ENCODE data around the gene DNER.
"Not testable (repeated sequence)": the region's sequence is repeated elsewhere in the genome, so short reads cannot be mapped to it uniquely, and the experiment has no call there.

Gene DNER

DNA sequence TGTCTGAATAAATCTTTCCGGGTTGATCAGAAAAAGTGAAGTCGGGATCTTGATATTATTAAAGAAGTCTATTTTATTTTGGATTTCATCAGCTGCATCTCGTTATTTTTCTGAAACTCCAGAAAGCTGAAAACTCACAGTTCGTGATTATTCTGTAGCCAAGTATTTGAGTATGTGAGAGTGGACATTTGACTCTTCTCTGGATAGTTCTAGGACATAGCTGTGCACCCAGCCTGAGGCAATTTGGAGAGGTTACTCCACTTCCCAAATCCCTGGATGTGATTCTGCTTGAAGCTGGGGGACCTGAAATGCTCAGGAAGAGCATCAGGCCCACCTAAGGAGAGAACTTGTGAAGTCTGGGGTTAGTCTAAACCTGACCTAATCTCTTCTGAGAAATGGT, 325.6 kb downstream of the DNER start:
- DNase-seq (ENCODE audit: low read depth), result no peak
- H3K4me3 ChIP-seq (ENCODE audit: low read depth, low read length), result no peak overlapping the region

GRCh38 chr2:229387866-229388265, 326.5 kb downstream of the DNER start:
- H3K4me3 ChIP-seq (ENCODE audit: low read depth, low read length), result no peak overlapping the region
- no peak for DNase-seq (ENCODE audit: low read depth)

DNA sequence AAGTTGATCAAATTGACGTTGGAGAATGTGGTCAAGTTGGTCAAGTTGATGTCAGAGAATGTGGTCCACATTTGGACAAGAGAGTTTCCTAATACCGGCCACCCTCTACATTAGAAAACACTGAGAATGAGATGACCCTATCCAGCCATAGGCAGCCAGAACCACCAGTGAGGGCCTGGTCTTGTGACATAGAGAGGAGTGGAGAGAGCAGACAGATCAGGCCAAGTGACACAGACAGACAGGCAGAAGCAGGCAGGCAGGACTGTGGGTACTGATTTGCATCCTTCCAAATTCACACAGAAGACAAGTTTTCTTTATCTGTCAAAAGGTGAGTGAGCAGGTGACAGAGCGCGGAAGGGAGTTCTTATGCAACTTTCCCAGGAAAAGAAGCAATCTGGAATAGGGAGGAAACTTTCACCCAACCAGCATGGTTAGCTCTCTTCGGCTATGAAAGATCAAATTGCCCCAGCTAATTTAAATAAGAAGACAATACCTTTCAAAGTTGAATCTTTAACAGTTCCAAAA, 334.2 kb downstream of the DNER start:
- DNase-seq (ENCODE audit: low read depth), result no peak
- no peak overlapping the region for H3K4me3 ChIP-seq (ENCODE audit: low read depth, low read length)

- no peak for DNase-seq (ENCODE audit: low read depth)
- no peak overlapping the region for H3K4me3 ChIP-seq (ENCODE audit: low read depth, low read length)
These were observed 336.0 kb downstream of the DNER start for GRCh38 chr2:229378386-229378785.

GRCh38 chr2:229376866-229377265, 337.5 kb downstream of the DNER start:
- H3K4me3 ChIP-seq (ENCODE audit: low read depth, low read length), result no peak overlapping the region
- no peak for DNase-seq (ENCODE audit: low read depth)

- no peak overlapping the region for H3K4me3 ChIP-seq (ENCODE audit: low read depth, low read length)
- DNase-seq (ENCODE audit: low read depth), result no peak
These were observed 339.1 kb downstream of the DNER start for GRCh38 chr2:229375251-229375650.

DNA sequence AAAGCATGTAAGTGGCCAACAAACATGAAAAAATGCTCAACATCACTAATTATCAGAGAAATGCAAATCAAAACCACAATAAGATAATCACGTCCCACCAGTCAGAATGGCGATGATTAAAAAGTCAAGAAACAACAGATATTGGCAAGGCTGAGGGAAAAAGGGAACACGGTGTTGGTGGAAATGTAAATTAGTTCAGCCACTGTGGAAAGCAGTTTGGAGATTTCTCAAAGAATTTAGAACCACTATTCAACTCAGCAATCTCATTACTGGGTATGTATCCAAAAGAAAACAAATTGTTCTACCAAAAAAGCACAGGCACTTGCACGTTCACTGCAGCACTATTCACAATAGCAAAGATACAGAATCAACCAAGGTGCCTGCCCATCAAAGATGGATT, 341.0 kb downstream of the DNER start:
- DNase-seq (ENCODE audit: low read depth); H3K4me3 ChIP-seq (ENCODE audit: low read depth, low read length): not testable (repeated sequence)

DNA sequence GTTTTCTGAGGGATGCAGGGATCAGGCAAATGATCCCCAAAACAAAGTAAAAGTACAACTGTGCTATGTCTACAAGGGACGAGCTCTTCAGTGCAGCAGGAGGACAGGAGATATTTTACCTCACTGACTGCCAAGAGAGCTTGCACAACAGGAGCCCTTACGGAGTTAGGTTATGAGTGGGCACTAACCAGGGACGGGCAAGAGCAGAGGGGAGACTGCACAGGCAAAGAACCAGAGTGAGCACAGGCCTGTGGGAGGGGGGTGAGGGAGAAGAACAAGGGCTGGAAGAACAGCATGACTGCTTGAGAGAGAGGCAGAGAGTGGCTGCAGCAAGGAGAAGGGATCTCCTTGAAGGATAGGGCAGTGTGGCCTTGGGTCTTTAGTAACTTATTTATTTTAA, 342.1 kb downstream of the DNER start:
- no peak for DNase-seq (ENCODE audit: low read depth)
- H3K4me3 ChIP-seq (ENCODE audit: low read depth, low read length), result no peak overlapping the region

DNA sequence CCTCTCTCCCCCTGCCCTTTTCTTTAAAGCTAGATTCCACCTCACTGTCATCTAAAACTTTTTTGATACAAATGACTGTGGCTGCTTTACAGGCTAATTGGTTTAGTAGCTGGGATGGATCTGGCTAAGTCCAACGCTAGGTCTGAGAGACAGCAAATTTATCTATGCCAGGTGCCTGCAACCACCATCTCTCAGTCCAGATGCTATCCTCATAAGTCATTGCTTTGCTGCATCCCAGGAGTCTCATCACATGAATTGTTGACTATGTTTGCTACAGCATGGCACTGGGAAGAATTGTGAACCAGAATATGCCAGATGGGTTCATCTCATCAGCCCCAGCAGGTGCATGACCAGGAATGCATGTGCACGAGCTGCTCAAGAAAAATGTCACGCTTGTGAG, 343.3 kb downstream of the DNER start:
- no peak for DNase-seq (ENCODE audit: low read depth)
- H3K4me3 ChIP-seq (ENCODE audit: low read depth, low read length), result no peak overlapping the region

DNA sequence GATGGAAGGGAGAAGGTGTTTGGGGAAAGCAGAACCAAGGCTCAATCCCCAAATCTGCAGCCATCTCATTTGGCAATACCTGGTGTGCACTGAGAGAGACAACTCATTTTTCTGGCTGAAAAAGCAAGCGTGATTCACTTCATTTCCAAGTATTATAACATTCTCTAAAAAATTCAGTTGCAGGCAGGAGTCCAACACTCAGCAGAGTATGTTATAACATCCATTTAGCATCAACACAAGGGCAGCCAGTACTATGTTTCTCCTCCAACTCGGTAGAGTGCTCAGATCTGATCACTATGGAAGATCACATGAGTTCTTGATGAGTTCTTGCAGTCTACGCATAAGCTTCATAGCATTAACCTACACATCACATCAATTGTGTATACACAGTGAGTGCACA, 343.8 kb downstream of the DNER start:
- H3K4me3 ChIP-seq (ENCODE audit: low read depth, low read length), result no peak overlapping the region
- no peak for DNase-seq (ENCODE audit: low read depth)

GRCh38 chr2:229363185-229363814, 351.1 kb downstream of the DNER start:
- no peak for DNase-seq (ENCODE audit: low read depth)
- H3K4me3 ChIP-seq (ENCODE audit: low read depth, low read length), result no peak overlapping the region

DNA sequence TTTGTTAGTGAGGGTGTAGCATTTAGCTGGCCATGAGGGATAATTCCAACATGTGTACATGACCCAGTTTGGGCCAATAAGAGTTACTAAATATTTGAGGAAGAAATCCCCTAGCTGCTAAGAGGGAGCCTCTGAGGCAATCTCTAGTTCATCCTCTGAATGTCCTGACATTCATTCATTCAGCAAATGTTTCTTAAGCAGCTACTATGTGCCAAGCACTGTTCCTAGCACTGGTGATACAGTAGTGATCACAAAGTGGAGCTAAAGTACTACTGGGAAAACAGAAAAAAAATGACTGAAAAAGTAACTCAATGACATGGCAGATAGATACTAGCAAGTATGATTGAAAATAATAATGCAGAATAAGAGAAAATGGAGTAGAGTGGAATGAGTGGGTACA, 363.5 kb downstream of the DNER start:
- no peak overlapping the region for H3K4me3 ChIP-seq (ENCODE audit: low read depth, low read length)
- no peak for DNase-seq (ENCODE audit: low read depth)

DNA sequence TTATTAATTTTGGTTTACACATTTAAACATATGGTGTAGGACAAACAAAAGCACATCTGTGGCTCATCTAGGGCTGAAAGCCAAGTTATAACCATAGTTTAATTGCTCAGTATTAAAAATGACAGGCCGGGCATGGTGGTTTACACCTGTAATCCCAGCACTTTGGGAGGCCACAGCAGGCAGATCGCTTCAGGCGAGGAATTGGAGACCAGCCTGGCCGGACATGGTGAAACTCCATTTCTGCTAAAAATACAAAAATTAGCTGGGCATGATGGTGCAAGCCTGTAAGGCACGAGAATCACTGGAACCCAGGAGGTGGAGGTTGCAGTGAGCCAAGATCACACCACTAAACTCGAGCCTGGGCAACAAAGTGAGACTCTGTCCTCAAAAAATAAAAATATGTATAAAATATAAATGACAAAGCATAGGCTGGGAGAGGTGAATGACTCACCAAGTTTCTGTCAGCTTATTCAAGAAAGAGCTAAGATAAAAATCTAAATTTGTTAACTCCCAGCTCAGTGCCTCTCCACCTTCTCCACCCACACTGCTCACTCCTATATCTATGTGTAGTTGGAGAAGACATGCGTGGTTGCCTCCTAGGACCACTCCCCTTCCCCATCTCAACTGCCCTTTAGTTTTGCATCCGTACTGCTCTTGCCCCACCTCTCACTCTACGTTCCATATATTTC, 364.1 kb downstream of the DNER start:
- DNase-seq (ENCODE audit: low read depth), result no peak

GRCh38 chr2:229348128-229348527, 366.2 kb downstream of the DNER start:
- no peak overlapping the region for H3K4me3 ChIP-seq (ENCODE audit: low read depth, low read length)
- peak; percentile 38 for DNase-seq (ENCODE audit: low read depth)

More for the DNA sequence above, 364.1 kb downstream of the DNER start:
- H3K4me3 ChIP-seq (ENCODE audit: low read depth, low read length), result no peak overlapping the region

DNA sequence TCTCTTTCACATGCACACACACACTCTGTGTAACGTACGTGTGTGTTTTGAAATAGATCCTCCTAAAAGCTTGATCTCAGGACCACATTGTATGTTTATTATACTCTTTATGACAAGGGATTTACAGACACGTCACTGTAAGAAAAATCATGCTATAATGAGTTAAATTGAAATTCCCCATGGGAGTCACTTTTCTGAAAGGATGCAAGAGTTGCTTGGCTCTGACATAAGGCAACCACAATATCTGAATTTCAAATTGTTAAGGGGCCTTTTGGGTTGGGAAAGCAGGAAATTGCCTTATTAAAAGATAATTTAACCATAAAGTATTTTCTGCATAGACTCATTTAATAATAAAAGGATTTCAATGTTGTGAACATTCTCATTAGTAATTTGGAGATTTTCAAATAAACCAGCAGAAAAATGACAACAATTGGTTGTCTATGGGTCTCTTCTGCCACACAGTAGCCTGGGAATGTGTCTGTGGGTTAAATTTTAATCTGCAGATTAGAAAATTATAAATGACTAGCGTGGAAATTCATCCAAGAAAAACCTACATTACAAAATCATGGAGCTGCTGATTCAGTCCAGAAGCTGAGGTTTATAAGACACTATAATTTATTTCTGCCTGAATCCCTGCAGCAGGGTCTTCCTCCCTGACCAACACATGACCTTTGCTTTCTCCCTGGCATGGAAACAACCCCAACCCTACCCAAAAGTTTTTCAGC, 367.4 kb downstream of the DNER start:
- H3K4me3 ChIP-seq (ENCODE audit: low read depth, low read length), result no peak overlapping the region
- DNase-seq (ENCODE audit: low read depth), result no peak

- no peak for DNase-seq (ENCODE audit: low read depth)
- no peak overlapping the region for H3K4me3 ChIP-seq (ENCODE audit: low read depth, low read length)
These were observed 369.4 kb downstream of the DNER start for GRCh38 chr2:229344955-229345354.

- DNase-seq (ENCODE audit: low read depth), result peak; percentile 54
- no peak overlapping the region for H3K4me3 ChIP-seq (ENCODE audit: low read depth, low read length)
These were observed 370.2 kb downstream of the DNER start for GRCh38 chr2:229344151-229344551.

- no peak overlapping the region for H3K4me3 ChIP-seq (ENCODE audit: low read depth, low read length)
- DNase-seq (ENCODE audit: low read depth), result no peak
These were observed 370.7 kb downstream of the DNER start for GRCh38 chr2:229343661-229344060.

- no peak overlapping the region for H3K4me3 ChIP-seq (ENCODE audit: low read depth, low read length)
- DNase-seq (ENCODE audit: low read depth), result no peak
These were observed 372.0 kb downstream of the DNER start for GRCh38 chr2:229342376-229342775.

DNA sequence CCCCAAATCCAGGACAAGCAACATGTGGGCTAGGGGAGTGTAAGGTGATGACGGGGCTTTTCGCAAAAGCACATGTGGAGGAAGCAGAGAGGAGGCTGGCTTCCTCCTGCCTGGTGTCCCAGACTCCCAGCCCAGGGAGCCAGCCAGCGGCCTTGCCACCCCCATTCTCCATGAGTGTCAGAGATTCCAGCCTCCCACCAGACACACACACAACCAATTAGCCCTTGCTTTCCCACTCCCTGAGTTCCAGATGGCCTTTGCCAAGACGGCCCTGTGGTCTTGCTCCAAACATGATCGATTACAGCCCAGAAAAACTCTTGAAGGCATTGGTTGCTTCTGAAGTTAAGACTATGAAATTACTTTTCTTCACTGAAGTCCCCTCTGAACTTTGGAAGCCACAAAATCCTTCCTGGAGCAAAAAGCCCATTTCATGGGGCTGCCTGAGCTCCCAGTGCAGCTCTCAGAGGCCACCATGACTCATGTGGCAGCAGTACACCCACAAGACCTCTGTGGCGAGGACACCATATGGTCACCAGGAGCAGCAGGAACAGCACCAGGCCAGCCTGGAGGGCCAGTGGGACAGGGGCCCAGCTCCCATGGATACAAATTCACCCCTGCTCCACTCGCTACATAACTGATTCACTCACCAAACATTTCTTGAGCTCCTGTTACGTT, 374.1 kb downstream of the DNER start:
- peak; percentile 52 for DNase-seq (ENCODE audit: low read depth)
- no peak overlapping the region for H3K4me3 ChIP-seq (ENCODE audit: low read depth, low read length)
